Sigmoid colon (tissue), 3 donors: ENCODE results near the gene TXNDC11.

Experiments
- CTCF ChIP-seq, 4 experiments: fragments of 450-650 bp in 3 of 4; fragments of 200-600 bp in 1 of 4; IDR thresholded peaks; one replicate each; pipeline ENCODE4 v1.5.1; 2016 to 2019; ENCODE audit warnings: antibody characterized with exemption in 4 of 4, mild to moderate bottlenecking in 3 of 4, moderate library complexity in 2 of 4
- POLR2A ChIP-seq, 2 donors: fragments of 450-650 bp; IDR thresholded peaks; one replicate each; pipeline ENCODE4 v1.6.1; 2016; ENCODE audit warnings: antibody characterized with exemption in 2 of 2, mild to moderate bottlenecking in 2 of 2, moderate library complexity in 2 of 2

DNA sequence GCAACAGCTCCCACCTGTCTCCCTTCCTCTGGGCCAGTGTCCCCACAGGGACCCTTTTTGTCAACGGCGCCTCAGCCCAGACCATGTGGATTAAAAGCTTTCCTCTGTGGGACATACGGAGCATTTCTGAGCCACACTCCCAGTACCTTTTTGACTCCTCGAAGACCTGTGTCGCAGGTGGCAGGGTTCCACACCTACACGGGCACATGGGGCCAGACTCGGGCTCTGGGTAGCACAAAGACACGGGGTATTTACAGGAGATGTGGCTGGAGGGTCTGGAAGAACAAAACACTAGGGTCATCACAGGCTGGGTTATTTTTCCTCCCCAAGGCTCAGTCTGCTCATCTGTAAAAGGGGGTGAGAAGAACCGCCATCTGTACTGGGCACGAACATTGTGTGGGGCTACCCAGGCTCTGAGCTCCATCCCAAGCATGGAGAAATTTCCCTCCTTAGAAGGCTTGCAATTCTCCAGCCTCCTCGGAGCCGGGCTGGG, 106.9 kb downstream of the TXNDC11 start:
- TF ChIP-seq CTCF (IDR thresholded peaks at IDR 0.05) (no peak), POLR2A (IDR thresholded peaks at IDR 0.05) (no peak)
